ENCODE results near the gene MCMBP.

The MCMBP gene

GRCh38 chr10:119818889-119819270 is 53.8 kb downstream of the MCMBP start:
- ATAC-seq (ENCODE audit: insufficient read depth, low read depth) (no peak), DNase-seq (no peak)
- no peaks in the 10 kb centered on the region for H3K27me3 ChIP-seq (ENCODE audit: insufficient read depth, low read length, poor library complexity)
- no peaks in the 10 kb centered on the region for H3K9me3 ChIP-seq (ENCODE audit: insufficient read depth, low read length, severe bottlenecking)
- H3K4me2 ChIP-seq (ENCODE audit: insufficient read depth, low read length): no peak overlapping the region
- no peak overlapping the region for H3K27ac ChIP-seq (ENCODE audit: low read length)
- peaks cover 8% of the 10 kb centered on the region; the same call in 1 of the 2 replicates for H3K36me3 ChIP-seq (ENCODE audit: insufficient read depth, low read length)
- no peak overlapping the region for H3K4me3 ChIP-seq (ENCODE audit: low read depth in 1 of 2, low read length in 2 of 2)
- no peaks in the 10 kb centered on the region for H3K4me1 ChIP-seq (ENCODE audit: insufficient read depth, low read length)
- H4K20me1 ChIP-seq (ENCODE audit: insufficient read depth, low read length): no peaks in the 10 kb centered on the region
- H3K79me2 ChIP-seq (ENCODE audit: insufficient read depth, low read length): no peaks in the 10 kb centered on the region
- H2AFZ ChIP-seq (ENCODE audit: low read depth, low read length): no peak overlapping the region
- TF ChIP-seq CTCF (IDR thresholded peaks at IDR 0.05; ENCODE audit: borderline replicate concordance, extremely low read depth, low read length, poor library complexity, severe bottlenecking): no peak
- no peak for TF ChIP-seq EZH2 (IDR thresholded peaks at IDR 0.05; ENCODE audit: borderline replicate concordance, low read depth, low read length, severe bottlenecking)
- H3K9ac ChIP-seq (ENCODE audit: low read depth, low read length): no peak overlapping the region

- H3K27me3 ChIP-seq (ENCODE audit: insufficient read depth, low read length, poor library complexity): no peaks in the 10 kb centered on the region
- ATAC-seq (ENCODE audit: insufficient read depth, low read depth): no peak
- no peak overlapping the region for H3K4me2 ChIP-seq (ENCODE audit: insufficient read depth, low read length)
- peaks cover 8% of the 10 kb centered on the region; the same call in 1 of the 2 replicates for H3K36me3 ChIP-seq (ENCODE audit: insufficient read depth, low read length)
- TF ChIP-seq EZH2 (IDR thresholded peaks at IDR 0.05; ENCODE audit: borderline replicate concordance, low read depth, low read length, severe bottlenecking): no peak
- TF ChIP-seq CTCF (IDR thresholded peaks at IDR 0.05; ENCODE audit: borderline replicate concordance, extremely low read depth, low read length, poor library complexity, severe bottlenecking): no peak
- H2AFZ ChIP-seq (ENCODE audit: low read depth, low read length): no peak overlapping the region
- H3K9me3 ChIP-seq (ENCODE audit: insufficient read depth, low read length, severe bottlenecking): no peaks in the 10 kb centered on the region
- no peaks in the 10 kb centered on the region for H3K79me2 ChIP-seq (ENCODE audit: insufficient read depth, low read length)
- DNase-seq: no peak
- H4K20me1 ChIP-seq (ENCODE audit: insufficient read depth, low read length): no peaks in the 10 kb centered on the region
- no peak overlapping the region for H3K27ac ChIP-seq (ENCODE audit: low read length)
- H3K9ac ChIP-seq (ENCODE audit: low read depth, low read length): no peak overlapping the region
- no peak overlapping the region for H3K4me3 ChIP-seq (ENCODE audit: low read depth in 1 of 2, low read length in 2 of 2)
- no peaks in the 10 kb centered on the region for H3K4me1 ChIP-seq (ENCODE audit: insufficient read depth, low read length)
Observed at GRCh38 chr10:119817991-119818888, 54.4 kb downstream of the MCMBP start.

- H2AFZ ChIP-seq (ENCODE audit: low read depth, low read length): no peak overlapping the region
- DNase-seq: no peak
- no peaks in the 10 kb centered on the region for H4K20me1 ChIP-seq (ENCODE audit: insufficient read depth, low read length)
- H3K27ac ChIP-seq (ENCODE audit: low read length): no peak overlapping the region
- no peak overlapping the region for H3K9ac ChIP-seq (ENCODE audit: low read depth, low read length)
- no peaks in the 10 kb centered on the region for H3K4me1 ChIP-seq (ENCODE audit: insufficient read depth, low read length)
- no peaks in the 10 kb centered on the region for H3K79me2 ChIP-seq (ENCODE audit: insufficient read depth, low read length)
- peak; percentile 39; the same call in 1 of the 3 replicates for ATAC-seq (ENCODE audit: insufficient read depth, low read depth)
- H3K4me2 ChIP-seq (ENCODE audit: insufficient read depth, low read length): no peak overlapping the region
- H3K27me3 ChIP-seq (ENCODE audit: insufficient read depth, low read length, poor library complexity): no peaks in the 10 kb centered on the region
- TF ChIP-seq EZH2 (IDR thresholded peaks at IDR 0.05; ENCODE audit: borderline replicate concordance, low read depth, low read length, severe bottlenecking) (no peak), CTCF (IDR thresholded peaks at IDR 0.05; ENCODE audit: borderline replicate concordance, extremely low read depth, low read length, poor library complexity, severe bottlenecking) (no peak)
- H3K36me3 ChIP-seq (ENCODE audit: insufficient read depth, low read length): peaks cover 13% of the 10 kb centered on the region
- no peaks in the 10 kb centered on the region for H3K9me3 ChIP-seq (ENCODE audit: insufficient read depth, low read length, severe bottlenecking)
- no peak overlapping the region for H3K4me3 ChIP-seq (ENCODE audit: low read depth in 1 of 2, low read length in 2 of 2)
Observed at GRCh38 chr10:119815671-119816070, 57.0 kb downstream of the MCMBP start.
